Ureter (tissue), 1 donor: Measurements from ENCODE around the gene RFC1. TPM values are rescaled to one million over a fixed set of nuclear protein-coding genes. Genes with fewer than 3 reads are reported as not detected.
"Not testable (repeated sequence)": the region's sequence is repeated elsewhere in the genome, so short reads cannot be mapped to it uniquely, and the experiment has no call there.

Experiments
- DNase-seq: peaks from one replicate; pipeline ENCODE4 v3.0.0-alpha.2; 2020; ENCODE audit warnings: low spot score
- total RNA-seq: library from RNA; stranded (reverse); gene quantifications from one replicate; pipeline ENCODE4 v1.2.4, GENCODE V29; 2023
- donor health status: DM: yes; HTN: yes; CAD: no.

RFC1 gene, protein sequence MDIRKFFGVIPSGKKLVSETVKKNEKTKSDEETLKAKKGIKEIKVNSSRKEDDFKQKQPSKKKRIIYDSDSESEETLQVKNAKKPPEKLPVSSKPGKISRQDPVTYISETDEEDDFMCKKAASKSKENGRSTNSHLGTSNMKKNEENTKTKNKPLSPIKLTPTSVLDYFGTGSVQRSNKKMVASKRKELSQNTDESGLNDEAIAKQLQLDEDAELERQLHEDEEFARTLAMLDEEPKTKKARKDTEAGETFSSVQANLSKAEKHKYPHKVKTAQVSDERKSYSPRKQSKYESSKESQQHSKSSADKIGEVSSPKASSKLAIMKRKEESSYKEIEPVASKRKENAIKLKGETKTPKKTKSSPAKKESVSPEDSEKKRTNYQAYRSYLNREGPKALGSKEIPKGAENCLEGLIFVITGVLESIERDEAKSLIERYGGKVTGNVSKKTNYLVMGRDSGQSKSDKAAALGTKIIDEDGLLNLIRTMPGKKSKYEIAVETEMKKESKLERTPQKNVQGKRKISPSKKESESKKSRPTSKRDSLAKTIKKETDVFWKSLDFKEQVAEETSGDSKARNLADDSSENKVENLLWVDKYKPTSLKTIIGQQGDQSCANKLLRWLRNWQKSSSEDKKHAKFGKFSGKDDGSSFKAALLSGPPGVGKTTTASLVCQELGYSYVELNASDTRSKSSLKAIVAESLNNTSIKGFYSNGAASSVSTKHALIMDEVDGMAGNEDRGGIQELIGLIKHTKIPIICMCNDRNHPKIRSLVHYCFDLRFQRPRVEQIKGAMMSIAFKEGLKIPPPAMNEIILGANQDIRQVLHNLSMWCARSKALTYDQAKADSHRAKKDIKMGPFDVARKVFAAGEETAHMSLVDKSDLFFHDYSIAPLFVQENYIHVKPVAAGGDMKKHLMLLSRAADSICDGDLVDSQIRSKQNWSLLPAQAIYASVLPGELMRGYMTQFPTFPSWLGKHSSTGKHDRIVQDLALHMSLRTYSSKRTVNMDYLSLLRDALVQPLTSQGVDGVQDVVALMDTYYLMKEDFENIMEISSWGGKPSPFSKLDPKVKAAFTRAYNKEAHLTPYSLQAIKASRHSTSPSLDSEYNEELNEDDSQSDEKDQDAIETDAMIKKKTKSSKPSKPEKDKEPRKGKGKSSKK
- total RNA-seq = 59.4 TPM

- peak; percentile 94 for DNase-seq
These were observed at the start of gene RFC1 for GRCh38 chr4:39365830-39366771. Gene RFC1, minus strand, starts transcription at chr4:39366362. Its CDS starts 121 bp downstream, at chr4:39366241.

DNA sequence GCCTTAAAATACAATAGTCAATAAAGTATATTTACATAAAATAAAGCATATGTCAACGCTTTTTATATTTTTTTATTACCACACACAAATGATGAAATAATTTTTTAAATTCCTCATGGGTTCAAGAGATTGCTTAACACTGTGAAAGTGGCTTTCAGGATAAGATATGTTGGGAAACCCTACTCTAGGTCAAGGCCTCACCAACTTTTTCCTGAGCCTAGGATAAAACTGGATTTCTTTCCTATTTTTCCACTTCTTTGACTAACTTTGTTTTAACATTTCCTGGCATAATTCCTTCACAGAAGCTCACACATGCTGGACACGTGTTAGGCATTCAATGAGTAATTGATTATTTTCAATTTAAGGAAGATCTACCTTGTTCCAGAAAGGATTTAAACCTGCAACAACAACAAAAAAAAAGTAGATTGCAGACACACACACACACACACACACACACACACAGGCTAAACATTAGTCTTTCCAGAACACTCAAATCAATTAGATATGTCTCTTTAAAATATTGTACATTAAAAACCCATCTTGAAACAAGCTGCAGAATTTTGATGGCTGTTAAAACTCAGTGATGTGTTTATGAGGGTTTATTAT is 49.6 kb upstream of the RFC1 start:
- no peak for DNase-seq

GRCh38 chr4:39411561-39411960 is 45.4 kb upstream of the RFC1 start:
- peak; percentile 5 for DNase-seq

GRCh38 chr4:39410415-39410814 is 44.3 kb upstream of the RFC1 start:
- DNase-seq = peak; percentile 2

DNA sequence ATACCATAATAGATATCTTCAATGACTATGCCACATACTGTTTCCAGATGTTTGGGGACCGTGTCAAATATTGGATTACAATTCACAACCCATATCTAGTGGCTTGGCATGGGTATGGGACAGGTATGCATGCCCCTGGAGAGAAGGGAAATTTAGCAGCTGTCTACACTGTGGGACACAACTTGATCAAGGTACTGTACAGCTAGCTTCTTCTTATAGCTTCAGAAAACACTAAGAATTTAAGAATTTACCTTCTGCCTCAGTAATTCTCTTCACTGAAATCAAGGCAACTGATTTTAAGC is 41.4 kb upstream of the RFC1 start:
- peak; percentile 4 for DNase-seq

DNA sequence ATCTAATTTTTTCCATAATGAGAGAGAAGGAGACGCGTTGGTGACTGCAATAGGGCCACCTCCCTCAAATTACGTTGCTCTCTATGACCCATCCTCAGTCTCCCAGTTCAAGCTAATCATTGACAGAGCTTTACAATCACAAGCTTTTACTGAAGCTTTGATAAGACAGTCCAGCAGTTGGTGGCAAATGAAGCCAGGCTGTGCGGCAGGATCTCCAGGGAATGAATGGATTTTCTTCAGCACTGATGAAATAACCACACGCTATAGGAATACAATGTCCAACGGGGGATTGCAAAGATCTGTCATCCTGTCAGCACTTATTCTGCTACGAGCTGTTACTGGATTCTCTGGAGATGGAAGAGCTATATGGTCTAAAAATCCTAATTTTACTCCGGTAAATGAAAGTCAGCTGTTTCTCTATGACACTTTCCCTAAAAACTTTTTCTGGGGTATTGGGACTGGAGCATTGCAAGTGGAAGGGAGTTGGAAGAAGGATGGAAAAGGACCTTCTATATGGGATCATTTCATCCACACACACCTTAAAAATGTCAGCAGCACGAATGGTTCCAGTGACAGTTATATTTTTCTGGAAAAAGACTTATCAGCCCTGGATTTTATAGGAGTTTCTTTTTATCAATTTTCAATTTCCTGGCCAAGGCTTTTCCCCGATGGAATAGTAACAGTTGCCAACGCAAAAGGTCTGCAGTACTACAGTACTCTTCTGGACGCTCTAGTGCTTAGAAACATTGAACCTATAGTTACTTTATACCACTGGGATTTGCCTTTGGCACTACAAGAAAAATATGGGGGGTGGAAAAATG is 40.8 kb upstream of the RFC1 start, which contains the start of gene KLB:
KLB (plus strand) TSS at position 168 of the 821 bp plus-strand sequence; CDS start at position 188, 20 bp downstream.
- DNase-seq = no peak

DNA sequence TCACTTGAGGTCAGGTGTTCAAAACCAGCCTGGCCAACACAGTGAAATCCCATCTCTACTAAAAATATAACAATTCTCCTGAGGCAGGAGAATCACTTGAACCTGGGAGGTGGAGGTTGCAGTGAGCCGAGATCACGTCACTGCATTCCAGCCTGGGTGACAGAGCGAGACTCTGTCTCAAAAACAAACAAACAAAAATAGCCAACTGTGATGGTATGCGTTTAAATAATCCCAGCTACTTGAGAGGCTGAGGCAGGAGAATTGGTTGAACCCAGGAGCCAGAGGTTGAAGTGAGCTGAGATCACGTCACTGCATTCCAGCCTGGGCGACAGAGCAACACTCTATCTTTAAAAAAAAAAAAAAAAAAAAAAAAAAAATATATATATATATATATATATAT is 35.5 kb upstream of the RFC1 start:
- not testable (repeated sequence) for DNase-seq

- no peak for DNase-seq
These were observed 28.5 kb upstream of the RFC1 start for GRCh38 chr4:39394706-39395105.

- DNase-seq = no peak
These were observed 24.4 kb upstream of the RFC1 start for GRCh38 chr4:39390603-39391002.

GRCh38 chr4:39384563-39384962 is 18.4 kb upstream of the RFC1 start:
- DNase-seq = no peak

GRCh38 chr4:39383690-39384089 is 17.5 kb upstream of the RFC1 start:
- no peak for DNase-seq

DNA sequence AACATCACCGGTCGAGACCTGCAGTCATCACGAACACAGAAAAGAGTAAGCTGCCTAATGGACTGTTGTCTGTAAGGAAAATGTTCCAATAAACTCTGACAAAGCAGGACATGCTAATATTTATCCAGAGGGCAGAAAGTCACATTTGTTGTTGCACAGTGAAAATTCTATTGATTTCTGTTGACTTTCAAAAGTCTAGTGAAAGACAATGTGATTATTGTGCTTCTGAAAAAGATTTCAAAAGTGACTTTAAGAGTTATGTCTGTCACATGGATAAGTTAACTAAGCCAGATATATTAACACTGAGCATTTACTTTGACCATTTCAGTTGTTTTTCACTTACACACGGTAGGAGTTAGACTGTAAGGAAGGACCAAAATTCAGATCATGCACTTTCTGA is 9.3 kb upstream of the RFC1 start:
- no peak for DNase-seq

GRCh38 chr4:39371209-39371608 is 5.0 kb upstream of the RFC1 start:
- not testable (repeated sequence) for DNase-seq

- DNase-seq = no peak
These were observed 3.1 kb upstream of the RFC1 start for GRCh38 chr4:39369301-39369700.

DNA sequence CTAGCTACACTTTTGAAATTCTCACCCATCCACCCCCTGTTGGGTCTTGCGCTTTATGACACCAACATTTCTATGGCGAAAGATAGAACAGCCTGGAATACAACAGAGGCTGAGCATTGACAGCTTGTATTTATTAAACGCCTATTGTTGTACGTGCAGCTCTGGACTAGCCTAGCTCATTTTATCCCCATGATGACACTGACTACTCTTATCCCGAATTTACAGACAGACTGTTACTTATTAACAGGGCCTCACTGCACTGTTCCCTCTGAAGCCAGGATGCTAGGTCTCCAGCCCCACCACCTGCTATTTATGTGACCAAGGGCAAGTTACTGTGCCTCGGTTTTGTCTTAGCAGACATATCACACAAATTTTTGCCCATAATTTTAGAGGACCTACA is 1.0 kb upstream of the RFC1 start:
- no peak for DNase-seq

DNA sequence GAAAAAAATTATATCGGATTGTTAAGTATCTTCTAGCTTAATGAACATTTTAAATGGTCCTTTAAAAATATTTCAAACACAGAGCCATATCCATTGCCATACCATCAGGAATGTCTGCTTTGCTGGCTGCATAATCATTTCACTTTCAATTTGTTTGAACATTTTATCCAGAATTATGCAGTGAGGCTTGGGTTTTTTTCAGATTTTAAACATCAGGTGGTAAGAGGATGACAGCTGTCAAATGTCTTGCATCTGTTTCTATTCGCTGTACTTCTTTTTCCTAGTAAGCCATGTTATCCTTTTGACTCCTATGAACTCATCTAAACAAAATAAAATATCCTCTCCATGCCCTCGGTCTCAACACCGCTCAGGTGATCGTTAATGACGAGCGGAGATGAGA is 802 bp downstream of the RFC1 start:
- DNase-seq = no peak

DNA sequence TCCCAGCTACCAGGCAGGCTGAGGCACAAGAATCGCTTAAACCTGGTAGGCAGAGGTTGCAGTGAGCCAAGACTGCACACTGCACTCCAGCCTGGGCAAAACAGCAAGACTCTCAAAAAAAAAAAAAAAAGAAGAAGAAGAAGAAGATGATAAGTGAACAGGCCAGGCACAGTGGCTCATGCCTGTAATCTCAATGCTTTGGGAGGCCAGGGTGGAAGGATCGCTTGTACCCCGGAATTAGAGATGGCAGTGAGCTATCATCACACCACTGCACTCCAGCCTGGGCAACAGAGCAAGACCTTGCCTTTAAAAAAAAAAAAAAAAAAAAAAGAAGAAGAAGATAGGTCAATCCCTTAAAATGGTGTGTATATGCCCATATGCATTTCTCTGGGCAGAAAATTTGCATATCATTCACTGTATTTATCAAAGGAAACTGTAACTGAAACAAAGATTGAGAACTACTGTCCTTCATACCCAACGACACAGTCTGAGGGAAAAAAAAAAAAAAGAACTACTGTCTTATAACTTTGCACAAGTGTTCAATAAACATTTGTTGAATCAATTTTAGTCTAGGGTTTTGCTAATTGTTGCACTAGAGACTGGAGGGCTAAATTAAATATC is 2.3 kb downstream of the RFC1 start:
- no peak for DNase-seq

DNA sequence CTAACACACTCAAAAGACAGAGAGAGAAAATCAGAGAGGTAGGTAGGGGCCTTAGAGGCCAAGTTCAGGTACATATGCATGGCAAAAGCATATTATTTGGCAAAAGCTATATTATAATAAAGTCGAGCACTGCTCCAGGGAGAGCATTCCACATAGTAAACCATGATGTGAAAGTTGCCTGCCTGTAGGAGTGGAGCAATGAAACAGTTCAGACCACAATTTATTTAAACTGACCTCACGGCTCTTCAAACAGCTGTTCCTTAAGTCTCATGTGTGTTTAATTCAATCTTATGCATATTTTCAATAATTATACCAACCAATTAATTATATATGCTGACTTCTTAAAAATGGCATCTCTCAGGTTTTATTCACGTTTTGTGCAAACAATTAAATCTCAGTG is 3.3 kb downstream of the RFC1 start:
- DNase-seq = no peak

GRCh38 chr4:39360611-39361010 is 5.6 kb downstream of the RFC1 start:
- not testable (repeated sequence) for DNase-seq
